Mammary epithelial cell (primary cell): ENCODE measurements around the gene CD300LG.

Experiments
- EZH2 ChIP-seq: IDR thresholded peaks from 2 replicates; pipeline ENCODE4 v1.6.1; 2012; ENCODE audit warnings: low read length, inconsistent platforms, borderline replicate concordance
- TF ChIP-seq, protein P1 (sequence below), 2 donors: IDR thresholded peaks in 1 of 2; conservative IDR thresholded peaks in 1 of 2; 2 replicates each; pipeline ENCODE4 v1.5.1; 2011 to 2012; ENCODE audit warnings: inconsistent platforms in 2 of 2, low read length in 2 of 2, mild to moderate bottlenecking in 2 of 2, control low read depth in 1 of 2, low read depth in 1 of 2; ENCODE audit not compliant: insufficient read depth in 1 of 2; ENCODE audit errors: extremely low read depth in 1 of 2

DNA sequence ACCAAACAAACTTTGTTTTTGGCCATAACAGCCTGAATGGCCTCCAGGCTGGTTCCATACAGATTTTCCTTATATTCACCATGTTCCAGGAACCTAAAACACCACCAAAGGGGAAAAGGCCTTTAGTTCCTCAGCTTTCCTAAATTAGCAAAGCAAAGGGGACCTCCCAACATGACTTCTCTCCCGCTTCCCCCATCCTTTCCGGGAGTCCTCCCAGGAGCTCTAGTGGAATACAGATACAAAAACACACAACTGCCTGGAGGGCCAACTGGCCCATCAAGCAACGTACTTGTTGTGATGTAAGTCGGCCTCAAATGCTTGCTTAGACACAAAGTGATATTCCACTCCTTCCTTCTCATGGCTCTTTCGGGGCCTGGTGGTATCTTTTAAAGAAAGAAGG, 36.2 kb upstream of the CD300LG start:
- TF ChIP-seq, protein P1, sequence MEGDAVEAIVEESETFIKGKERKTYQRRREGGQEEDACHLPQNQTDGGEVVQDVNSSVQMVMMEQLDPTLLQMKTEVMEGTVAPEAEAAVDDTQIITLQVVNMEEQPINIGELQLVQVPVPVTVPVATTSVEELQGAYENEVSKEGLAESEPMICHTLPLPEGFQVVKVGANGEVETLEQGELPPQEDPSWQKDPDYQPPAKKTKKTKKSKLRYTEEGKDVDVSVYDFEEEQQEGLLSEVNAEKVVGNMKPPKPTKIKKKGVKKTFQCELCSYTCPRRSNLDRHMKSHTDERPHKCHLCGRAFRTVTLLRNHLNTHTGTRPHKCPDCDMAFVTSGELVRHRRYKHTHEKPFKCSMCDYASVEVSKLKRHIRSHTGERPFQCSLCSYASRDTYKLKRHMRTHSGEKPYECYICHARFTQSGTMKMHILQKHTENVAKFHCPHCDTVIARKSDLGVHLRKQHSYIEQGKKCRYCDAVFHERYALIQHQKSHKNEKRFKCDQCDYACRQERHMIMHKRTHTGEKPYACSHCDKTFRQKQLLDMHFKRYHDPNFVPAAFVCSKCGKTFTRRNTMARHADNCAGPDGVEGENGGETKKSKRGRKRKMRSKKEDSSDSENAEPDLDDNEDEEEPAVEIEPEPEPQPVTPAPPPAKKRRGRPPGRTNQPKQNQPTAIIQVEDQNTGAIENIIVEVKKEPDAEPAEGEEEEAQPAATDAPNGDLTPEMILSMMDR (conservative IDR thresholded peaks at IDR 0.05 in 1 of 2, IDR thresholded peaks at IDR 0.05 in 1 of 2; ENCODE audit: extremely low read depth in 1 of 2, insufficient read depth in 1 of 2, low read depth in 1 of 2, low read length in 2 of 2), result no peak
- no peak for TF ChIP-seq EZH2
